Measurements from ENCODE around the gene TRAF7.

GRCh38 chr16:2151188-2152091 is 4.1 kb upstream of the TRAF7 start:
- TF ChIP-seq, protein P1, sequence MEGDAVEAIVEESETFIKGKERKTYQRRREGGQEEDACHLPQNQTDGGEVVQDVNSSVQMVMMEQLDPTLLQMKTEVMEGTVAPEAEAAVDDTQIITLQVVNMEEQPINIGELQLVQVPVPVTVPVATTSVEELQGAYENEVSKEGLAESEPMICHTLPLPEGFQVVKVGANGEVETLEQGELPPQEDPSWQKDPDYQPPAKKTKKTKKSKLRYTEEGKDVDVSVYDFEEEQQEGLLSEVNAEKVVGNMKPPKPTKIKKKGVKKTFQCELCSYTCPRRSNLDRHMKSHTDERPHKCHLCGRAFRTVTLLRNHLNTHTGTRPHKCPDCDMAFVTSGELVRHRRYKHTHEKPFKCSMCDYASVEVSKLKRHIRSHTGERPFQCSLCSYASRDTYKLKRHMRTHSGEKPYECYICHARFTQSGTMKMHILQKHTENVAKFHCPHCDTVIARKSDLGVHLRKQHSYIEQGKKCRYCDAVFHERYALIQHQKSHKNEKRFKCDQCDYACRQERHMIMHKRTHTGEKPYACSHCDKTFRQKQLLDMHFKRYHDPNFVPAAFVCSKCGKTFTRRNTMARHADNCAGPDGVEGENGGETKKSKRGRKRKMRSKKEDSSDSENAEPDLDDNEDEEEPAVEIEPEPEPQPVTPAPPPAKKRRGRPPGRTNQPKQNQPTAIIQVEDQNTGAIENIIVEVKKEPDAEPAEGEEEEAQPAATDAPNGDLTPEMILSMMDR (conservative IDR thresholded peaks at IDR 0.05; ENCODE audit: low read length) = no peak
- no peak for TF ChIP-seq EZH2phosphoT487 (IDR thresholded peaks at IDR 0.05; ENCODE audit: borderline replicate concordance)
